Liver (tissue), 9 donors: ENCODE data around the gene ZNF618. TPM values are rescaled to one million over a fixed set of nuclear protein-coding genes. Genes with fewer than 3 reads are reported as not detected.

ENCODE experiments used
- DNase-seq: peaks from one replicate; pipeline ENCODE4 v3.0.0-alpha.2; 2017; ENCODE audit warnings: low spot score
- H3K27ac ChIP-seq, 2 donors: one replicate each; pipeline ENCODE4 v1.7.0; 2013; ENCODE audit warnings: inconsistent platforms in 2 of 2, low read length in 2 of 2, control low read depth in 1 of 2, low read depth in 1 of 2, mild to moderate bottlenecking in 1 of 2
- H3K27me3 ChIP-seq, 4 donors: one replicate each; pipeline versions ENCODE4 v1.6.1 to v1.7.0; 2013; ENCODE audit warnings: low read length in 3 of 4, inconsistent platforms in 1 of 4, mild to moderate bottlenecking in 1 of 4, moderate library complexity in 1 of 4; ENCODE audit not compliant: control insufficient read depth in 4 of 4, insufficient read depth in 4 of 4
- H3K36me3 ChIP-seq, 4 donors: one replicate each; pipeline versions ENCODE4 v1.6.1 to v1.7.0; 2013; ENCODE audit warnings: low read length in 3 of 4, mild to moderate bottlenecking in 3 of 4, low read depth in 1 of 4, moderate library complexity in 1 of 4; ENCODE audit not compliant: control insufficient read depth in 4 of 4, insufficient read depth in 3 of 4
- H3K4me1 ChIP-seq, 4 donors: one replicate each; pipeline versions ENCODE4 v1.6.1 to v1.7.0; 2013; ENCODE audit warnings: low read length in 3 of 4, mild to moderate bottlenecking in 3 of 4, moderate library complexity in 1 of 4; ENCODE audit not compliant: control insufficient read depth in 4 of 4, insufficient read depth in 4 of 4
- H3K4me3 ChIP-seq, 3 donors: one replicate each; pipeline versions ENCODE4 v1.6.1 to v1.7.0; 2013; ENCODE audit warnings: low read length in 3 of 3, control low read depth in 1 of 3, low read depth in 1 of 3, mild to moderate bottlenecking in 1 of 3
- H3K9ac ChIP-seq, 2 donors: one replicate each; pipeline ENCODE4 v1.7.0; 2013; ENCODE audit warnings: low read length in 2 of 2, mild to moderate bottlenecking in 2 of 2, moderate library complexity in 2 of 2, control low read depth in 1 of 2, low read depth in 1 of 2
- H3K9me3 ChIP-seq, 4 donors: one replicate each; pipeline versions ENCODE4 v1.6.1 to v1.7.0; 2013; ENCODE audit warnings: low read length in 3 of 4; ENCODE audit not compliant: control insufficient read depth in 4 of 4
- EGR1 ChIP-seq, 2 donors: IDR thresholded peaks; 2 replicates each; pipeline ENCODE4 v1.6.1; 2016 to 2018; ENCODE audit warnings: antibody characterized with exemption in 2 of 2, low read depth in 2 of 2
- FOXA2 ChIP-seq: IDR thresholded peaks from 2 replicates; pipeline ENCODE4 v1.6.1; 2016; ENCODE audit warnings: antibody characterized with exemption
- GABPA ChIP-seq, 2 donors: IDR thresholded peaks in 1 of 2; conservative IDR thresholded peaks in 1 of 2; 2 replicates each; pipeline ENCODE4 v1.6.1; 2016; ENCODE audit warnings: antibody characterized with exemption in 2 of 2, mild to moderate bottlenecking in 1 of 2, moderate library complexity in 1 of 2
- HNF4A ChIP-seq, 2 donors: conservative IDR thresholded peaks; 2 replicates each; pipeline ENCODE4 v1.6.1; 2016; ENCODE audit warnings: antibody characterized with exemption in 2 of 2, mild to moderate bottlenecking in 2 of 2
- HNF4G ChIP-seq: IDR thresholded peaks from 2 replicates; pipeline ENCODE4 v1.6.1; 2016; ENCODE audit warnings: antibody characterized with exemption
- JUND ChIP-seq, 2 donors: IDR thresholded peaks; 2 replicates each; pipeline ENCODE4 v1.6.1; 2016; ENCODE audit warnings: antibody characterized with exemption in 2 of 2
- NR2F2 ChIP-seq: IDR thresholded peaks from 2 replicates; pipeline ENCODE4 v1.6.1; 2016; ENCODE audit warnings: antibody characterized with exemption
- SP1 ChIP-seq: IDR thresholded peaks from 2 replicates; pipeline ENCODE4 v1.6.1; 2018; ENCODE audit warnings: antibody characterized with exemption, mild to moderate bottlenecking
- TAF1 ChIP-seq: conservative IDR thresholded peaks from 2 replicates; pipeline ENCODE4 v1.6.1; 2016; ENCODE audit warnings: antibody characterized with exemption, mild to moderate bottlenecking
- WGBS: extraction: QIAGEN DNeasy Blood & Tissue Kit; methylation state at CpG from one replicate; pipeline ENCODE4 v1.1.7; 2013; 5-methylcytosine and 5-hydroxymethylcytosine counted together
- polyA plus RNA-seq, 2 donors: library from polyadenylated mRNA; stranded (reverse) in 1 of 2; unstranded in 1 of 2; fragments of 200-250 nt in 1 of 2; fragments of >200 nt in 1 of 2; fragmentation: Nextera tagmentation in 1 of 2; extraction: Ambion mirVana in 1 of 2; gene quantifications; one replicate each; pipeline versions ENCODE4 v1.2.1 to v1.2.3, GENCODE V29; 2013 to 2015
- total RNA-seq, 2 donors: library from RNA; depleted of rRNA; stranded (reverse); fragments of >200 nt; gene quantifications; one replicate each; pipeline ENCODE4 v1.2.3, GENCODE V29; 2014
- TF ChIP-seq, protein P1 (sequence below): fragments of 150-350 bp; IDR thresholded peaks from 2 replicates; pipeline ENCODE4 v1.5.1; 2017; ENCODE audit warnings: improper control_type of control experiment, low read depth, low read length; ENCODE audit not compliant: missing input control
- TF ChIP-seq, protein P2 (sequence below): IDR thresholded peaks from 2 replicates; pipeline ENCODE4 v1.6.1; 2016; ENCODE audit warnings: antibody characterized with exemption
- TF ChIP-seq, protein P3 (sequence below): IDR thresholded peaks from 2 replicates; pipeline ENCODE4 v1.6.1; 2016; ENCODE audit warnings: antibody characterized with exemption, mild to moderate bottlenecking
- TF ChIP-seq, protein P4 (sequence below): IDR thresholded peaks from 2 replicates; pipeline ENCODE4 v1.6.1; 2016; ENCODE audit warnings: antibody characterized with exemption
- donor health status: healthy.
- donor health status: healthy.
- donor health status: healthy.
- donor health status: healthy.
- donor health status: healthy.

The ZNF618 gene
- total and polyA plus RNA-seq, 4 donors: 2.2 to 6.5 (median 3.7) TPM

DNA sequence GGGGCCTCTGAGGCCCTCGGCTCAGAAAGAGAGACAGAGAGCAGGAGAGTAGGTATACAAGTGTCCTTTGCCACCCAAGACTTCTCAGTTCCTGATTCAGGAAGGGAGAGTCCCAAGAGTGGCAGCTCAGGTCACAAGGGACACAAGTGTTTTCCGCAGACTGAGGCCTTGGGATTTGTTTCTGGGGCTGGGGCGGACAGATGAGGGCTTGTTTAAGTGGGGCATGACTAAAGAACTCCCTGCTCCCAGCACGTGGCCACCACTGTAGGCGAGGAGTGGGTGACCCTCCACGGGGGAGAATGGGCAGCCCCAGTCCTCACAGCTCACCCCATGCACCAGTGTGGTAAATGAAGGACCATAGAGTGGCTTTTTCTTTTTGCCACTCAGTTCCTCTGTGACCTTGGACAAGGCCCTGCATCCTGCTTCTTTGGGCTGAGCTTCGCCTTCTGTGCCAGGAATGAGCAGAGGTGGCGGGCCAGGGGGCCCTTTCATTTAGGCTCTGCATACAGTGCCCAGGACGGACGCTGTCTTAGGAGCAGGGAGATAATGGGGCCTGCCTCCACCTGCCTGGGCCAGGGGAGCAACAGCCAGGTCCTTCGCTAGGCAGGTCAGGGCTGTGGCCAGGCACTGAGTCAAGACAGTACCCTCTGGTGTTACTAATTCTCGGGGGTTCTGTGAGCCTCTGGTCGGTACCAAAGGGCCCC is 151.2 kb downstream of the ZNF618 start:
- Histone ChIP-seq H3K9me3 (no peaks in the 10 kb centered on the region), H3K9ac (no peak overlapping the region), H3K4me1 (no peaks in the 10 kb centered on the region), H3K4me3 (no peak overlapping the region), H3K27me3 (no peaks in the 10 kb centered on the region), H3K36me3 (peaks cover 0 to 25% (median 1%) of the 10 kb centered on the region in 4 donors), H3K27ac (no peak overlapping the region)
- no peak for TF ChIP-seq GABPA (IDR thresholded peaks at IDR 0.05 in 1 of 2, conservative IDR thresholded peaks at IDR 0.05 in 1 of 2)
- WGBS: 90% methylated on average over 13 of the region's 13 CpGs
- peak; percentile 27 for DNase-seq

DNA sequence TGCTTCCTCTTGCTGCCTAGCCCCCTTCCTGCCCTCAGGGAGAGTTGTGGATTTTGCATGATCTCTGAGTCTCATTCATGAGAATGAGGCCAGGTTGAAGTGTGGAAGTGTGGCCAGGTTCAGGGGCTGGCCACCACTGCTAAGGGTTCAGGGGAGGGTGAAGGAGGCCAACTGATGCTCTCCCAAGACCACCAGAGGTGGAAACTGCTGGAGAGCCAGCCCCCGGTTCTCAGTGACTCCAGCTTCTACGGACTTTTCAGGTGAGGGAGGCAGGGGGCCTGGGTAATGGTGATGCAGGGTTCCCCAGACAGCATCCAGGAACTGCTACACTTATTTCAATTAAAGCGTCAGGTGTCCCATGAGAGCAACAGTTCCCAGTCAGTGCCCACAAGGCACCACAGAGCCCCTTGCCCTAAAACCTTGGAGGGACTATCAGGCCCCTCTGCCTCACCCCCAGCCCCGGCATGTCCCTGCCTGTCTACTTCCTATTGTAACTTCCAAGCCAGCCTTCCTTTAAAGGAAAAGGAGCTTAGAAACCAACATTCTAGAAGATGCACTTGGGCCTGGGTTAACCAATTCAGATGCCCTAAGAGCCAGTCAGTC is 151.9 kb downstream of the ZNF618 start:
- Histone ChIP-seq H3K27ac (no peak overlapping the region), H3K36me3 (peaks cover 0 to 29% (median 2%) of the 10 kb centered on the region in 4 donors), H3K4me3 (no peak overlapping the region), H3K4me1 (no peaks in the 10 kb centered on the region), H3K9ac (no peak overlapping the region), H3K27me3 (no peaks in the 10 kb centered on the region), H3K9me3 (no peaks in the 10 kb centered on the region)
- TF ChIP-seq FOXA2: no peak
- TF ChIP-seq, protein P1, sequence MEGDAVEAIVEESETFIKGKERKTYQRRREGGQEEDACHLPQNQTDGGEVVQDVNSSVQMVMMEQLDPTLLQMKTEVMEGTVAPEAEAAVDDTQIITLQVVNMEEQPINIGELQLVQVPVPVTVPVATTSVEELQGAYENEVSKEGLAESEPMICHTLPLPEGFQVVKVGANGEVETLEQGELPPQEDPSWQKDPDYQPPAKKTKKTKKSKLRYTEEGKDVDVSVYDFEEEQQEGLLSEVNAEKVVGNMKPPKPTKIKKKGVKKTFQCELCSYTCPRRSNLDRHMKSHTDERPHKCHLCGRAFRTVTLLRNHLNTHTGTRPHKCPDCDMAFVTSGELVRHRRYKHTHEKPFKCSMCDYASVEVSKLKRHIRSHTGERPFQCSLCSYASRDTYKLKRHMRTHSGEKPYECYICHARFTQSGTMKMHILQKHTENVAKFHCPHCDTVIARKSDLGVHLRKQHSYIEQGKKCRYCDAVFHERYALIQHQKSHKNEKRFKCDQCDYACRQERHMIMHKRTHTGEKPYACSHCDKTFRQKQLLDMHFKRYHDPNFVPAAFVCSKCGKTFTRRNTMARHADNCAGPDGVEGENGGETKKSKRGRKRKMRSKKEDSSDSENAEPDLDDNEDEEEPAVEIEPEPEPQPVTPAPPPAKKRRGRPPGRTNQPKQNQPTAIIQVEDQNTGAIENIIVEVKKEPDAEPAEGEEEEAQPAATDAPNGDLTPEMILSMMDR: no peak
- TF ChIP-seq, protein P2, sequence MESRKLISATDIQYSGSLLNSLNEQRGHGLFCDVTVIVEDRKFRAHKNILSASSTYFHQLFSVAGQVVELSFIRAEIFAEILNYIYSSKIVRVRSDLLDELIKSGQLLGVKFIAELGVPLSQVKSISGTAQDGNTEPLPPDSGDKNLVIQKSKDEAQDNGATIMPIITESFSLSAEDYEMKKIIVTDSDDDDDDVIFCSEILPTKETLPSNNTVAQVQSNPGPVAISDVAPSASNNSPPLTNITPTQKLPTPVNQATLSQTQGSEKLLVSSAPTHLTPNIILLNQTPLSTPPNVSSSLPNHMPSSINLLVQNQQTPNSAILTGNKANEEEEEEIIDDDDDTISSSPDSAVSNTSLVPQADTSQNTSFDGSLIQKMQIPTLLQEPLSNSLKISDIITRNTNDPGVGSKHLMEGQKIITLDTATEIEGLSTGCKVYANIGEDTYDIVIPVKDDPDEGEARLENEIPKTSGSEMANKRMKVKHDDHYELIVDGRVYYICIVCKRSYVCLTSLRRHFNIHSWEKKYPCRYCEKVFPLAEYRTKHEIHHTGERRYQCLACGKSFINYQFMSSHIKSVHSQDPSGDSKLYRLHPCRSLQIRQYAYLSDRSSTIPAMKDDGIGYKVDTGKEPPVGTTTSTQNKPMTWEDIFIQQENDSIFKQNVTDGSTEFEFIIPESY: no peak
- no peak for TF ChIP-seq SP1
- no peak for TF ChIP-seq JUND (IDR thresholded peaks at IDR 0.05)
- no peak for TF ChIP-seq HNF4A (conservative IDR thresholded peaks at IDR 0.05)
- no peak for TF ChIP-seq TAF1
- no peak for TF ChIP-seq NR2F2
- DNase-seq: no peak
- WGBS: 98% methylated on average over 4 of the region's 4 CpGs

DNA sequence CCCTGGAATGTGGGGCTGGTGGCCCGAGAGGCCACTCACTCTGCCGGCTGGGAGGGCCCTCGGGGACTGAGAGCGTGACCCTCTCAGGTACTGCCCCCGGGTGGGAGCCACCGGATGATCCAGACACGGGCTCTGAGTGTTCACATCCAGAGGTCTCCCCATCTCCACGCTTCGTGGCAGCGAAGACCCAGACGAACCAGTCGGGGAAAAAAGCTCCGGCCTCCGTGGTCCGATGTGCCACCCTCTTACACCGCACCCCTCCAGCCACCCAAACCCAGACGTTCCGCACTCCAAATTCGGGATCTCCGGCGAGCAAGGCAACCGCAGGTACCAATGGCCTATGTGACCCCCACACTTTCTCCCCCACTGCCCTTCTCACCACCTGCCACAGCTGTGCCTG is 152.5 kb downstream of the ZNF618 start:
- WGBS: 97% methylated on average over 22 of the region's 22 CpGs
- no peak for DNase-seq
- TF ChIP-seq NR2F2 (no peak), EGR1 (IDR thresholded peaks at IDR 0.05; ENCODE audit: low read depth in 2 of 2) (no peak), SP1 (no peak), HNF4G (no peak), JUND (IDR thresholded peaks at IDR 0.05) (no peak)
- TF ChIP-seq, protein P1: no peak
- TF ChIP-seq, protein P3, sequence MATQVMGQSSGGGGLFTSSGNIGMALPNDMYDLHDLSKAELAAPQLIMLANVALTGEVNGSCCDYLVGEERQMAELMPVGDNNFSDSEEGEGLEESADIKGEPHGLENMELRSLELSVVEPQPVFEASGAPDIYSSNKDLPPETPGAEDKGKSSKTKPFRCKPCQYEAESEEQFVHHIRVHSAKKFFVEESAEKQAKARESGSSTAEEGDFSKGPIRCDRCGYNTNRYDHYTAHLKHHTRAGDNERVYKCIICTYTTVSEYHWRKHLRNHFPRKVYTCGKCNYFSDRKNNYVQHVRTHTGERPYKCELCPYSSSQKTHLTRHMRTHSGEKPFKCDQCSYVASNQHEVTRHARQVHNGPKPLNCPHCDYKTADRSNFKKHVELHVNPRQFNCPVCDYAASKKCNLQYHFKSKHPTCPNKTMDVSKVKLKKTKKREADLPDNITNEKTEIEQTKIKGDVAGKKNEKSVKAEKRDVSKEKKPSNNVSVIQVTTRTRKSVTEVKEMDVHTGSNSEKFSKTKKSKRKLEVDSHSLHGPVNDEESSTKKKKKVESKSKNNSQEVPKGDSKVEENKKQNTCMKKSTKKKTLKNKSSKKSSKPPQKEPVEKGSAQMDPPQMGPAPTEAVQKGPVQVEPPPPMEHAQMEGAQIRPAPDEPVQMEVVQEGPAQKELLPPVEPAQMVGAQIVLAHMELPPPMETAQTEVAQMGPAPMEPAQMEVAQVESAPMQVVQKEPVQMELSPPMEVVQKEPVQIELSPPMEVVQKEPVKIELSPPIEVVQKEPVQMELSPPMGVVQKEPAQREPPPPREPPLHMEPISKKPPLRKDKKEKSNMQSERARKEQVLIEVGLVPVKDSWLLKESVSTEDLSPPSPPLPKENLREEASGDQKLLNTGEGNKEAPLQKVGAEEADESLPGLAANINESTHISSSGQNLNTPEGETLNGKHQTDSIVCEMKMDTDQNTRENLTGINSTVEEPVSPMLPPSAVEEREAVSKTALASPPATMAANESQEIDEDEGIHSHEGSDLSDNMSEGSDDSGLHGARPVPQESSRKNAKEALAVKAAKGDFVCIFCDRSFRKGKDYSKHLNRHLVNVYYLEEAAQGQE: no peak
- TF ChIP-seq, protein P4, sequence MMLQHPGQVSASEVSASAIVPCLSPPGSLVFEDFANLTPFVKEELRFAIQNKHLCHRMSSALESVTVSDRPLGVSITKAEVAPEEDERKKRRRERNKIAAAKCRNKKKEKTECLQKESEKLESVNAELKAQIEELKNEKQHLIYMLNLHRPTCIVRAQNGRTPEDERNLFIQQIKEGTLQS: no peak
- Histone ChIP-seq H3K27me3 (no peaks in the 10 kb centered on the region), H3K27ac (no peak overlapping the region), H3K9ac (no peak overlapping the region), H3K9me3 (no peaks in the 10 kb centered on the region), H3K4me3 (no peak overlapping the region), H3K4me1 (no peaks in the 10 kb centered on the region), H3K36me3 (peaks cover 0 to 31% (median 2%) of the 10 kb centered on the region in 4 donors)
